ENCODE results near the gene IST1.

Gene IST1

GRCh38 chr16:71966932-71967331, 71.6 kb downstream of the IST1 start:
- DNase-seq: no peak

GRCh38 chr16:71969353-71969752, 74.0 kb downstream of the IST1 start:
- DNase-seq: no peak

- no peak for DNase-seq
These were observed 76.2 kb downstream of the IST1 start for GRCh38 chr16:71971571-71971970.

- DNase-seq: no peak
These were observed 77.0 kb downstream of the IST1 start for GRCh38 chr16:71972356-71972755.

GRCh38 chr16:71973001-71973400, 77.7 kb downstream of the IST1 start:
- no peak for DNase-seq

- no peak for DNase-seq
These were observed 78.9 kb downstream of the IST1 start for GRCh38 chr16:71974068-71974818.
